ENCODE data around the gene LMAN1L.
"Not testable (repeated sequence)": the region's sequence is repeated elsewhere in the genome, so short reads cannot be mapped to it uniquely, and the experiment has no call there.

The LMAN1L gene

DNA sequence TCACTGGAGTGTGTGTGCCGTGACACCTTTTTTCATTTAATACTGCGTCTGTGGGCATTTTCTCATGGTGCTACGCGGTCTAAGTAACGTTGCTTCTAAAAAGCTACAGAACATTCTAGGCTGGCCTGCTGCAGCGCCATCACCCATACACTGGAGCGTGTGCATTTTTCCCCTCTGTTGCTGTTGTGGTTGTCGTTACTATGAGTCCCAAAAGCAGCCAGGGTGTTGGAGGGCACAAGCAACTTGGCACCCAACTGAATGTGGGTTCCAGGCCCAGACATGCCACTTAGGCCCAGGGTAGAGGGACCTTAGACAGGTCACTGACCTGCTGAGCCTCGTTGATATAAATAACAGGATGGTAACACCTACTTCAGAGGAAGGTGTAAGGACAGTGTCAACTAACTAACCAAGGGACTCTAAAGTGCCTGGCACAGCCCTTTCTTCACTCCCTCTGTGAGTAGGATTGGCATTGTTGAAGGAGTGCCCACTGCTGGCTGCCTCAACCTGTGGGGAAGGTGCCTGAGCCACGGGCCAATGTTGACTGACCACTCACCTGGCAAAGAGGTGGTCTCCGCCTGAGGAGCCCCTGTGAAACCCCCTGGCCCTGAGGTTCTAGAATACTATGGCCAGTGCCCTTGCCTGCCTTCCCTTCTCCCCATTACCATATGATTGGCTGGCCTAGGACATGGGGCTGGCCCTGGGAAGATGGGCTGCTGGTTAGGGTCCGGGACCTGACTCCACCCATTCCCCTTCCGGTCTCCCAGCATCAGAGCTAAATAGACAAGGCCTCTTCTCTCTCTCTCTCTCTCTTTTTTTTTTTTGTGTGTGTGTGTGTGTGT lies 27.2 kb upstream of the LMAN1L start:
- DNase-seq (ENCODE audit: low read depth, low spot score), result no peak
- TF ChIP-seq FOXP2 (optimal IDR thresholded peaks at IDR 0.05; ENCODE audit: control extremely low read depth, extremely low read length, insufficient read depth), result no peak
- no peak for TF ChIP-seq POLR2AphosphoS5 (IDR thresholded peaks at IDR 0.05; ENCODE audit: borderline replicate concordance, low read depth, low read length)
- no peak for TF ChIP-seq EZH2 (IDR thresholded peaks at IDR 0.05)
- Histone ChIP-seq H3K36me3 (ENCODE audit: insufficient read depth, low read length) (no peaks in the 10 kb centered on the region), H3K9ac (ENCODE audit: insufficient read length) (no peak overlapping the region), H3K9me3 (ENCODE audit: low read depth, low read length) (no peaks in the 10 kb centered on the region), H3K27ac (0 out of 2 replicates have a peak overlapping the region, but pooled peaks have one; percentile 50), H3K4me3 (no peak overlapping the region)

DNA sequence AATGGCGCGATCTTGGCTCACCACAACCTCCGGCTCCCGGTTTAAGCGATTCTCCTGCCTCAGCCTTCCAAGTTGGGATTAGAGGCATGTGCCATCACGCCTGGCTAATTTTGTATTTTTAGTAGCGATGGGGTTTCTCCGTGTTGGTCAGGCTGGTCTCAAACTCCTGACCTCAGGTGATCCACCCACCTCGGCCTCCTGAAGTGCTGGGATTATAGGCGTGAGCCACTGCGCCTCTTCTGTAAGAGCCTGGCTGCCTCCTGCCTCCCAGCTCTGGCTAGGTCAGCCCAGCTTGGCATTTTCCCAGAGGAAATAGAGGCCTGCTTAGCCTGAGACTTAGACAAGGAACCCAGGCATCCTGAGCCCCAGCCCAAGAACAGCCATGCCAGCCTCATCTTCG lies 26.6 kb upstream of the LMAN1L start:
- H3K9me3 ChIP-seq (ENCODE audit: low read depth, low read length); DNase-seq (ENCODE audit: low read depth, low spot score); H3K36me3 ChIP-seq (ENCODE audit: insufficient read depth, low read length); H3K4me3 ChIP-seq; H3K9ac ChIP-seq (ENCODE audit: insufficient read length); H3K27ac ChIP-seq: not testable (repeated sequence)

DNA sequence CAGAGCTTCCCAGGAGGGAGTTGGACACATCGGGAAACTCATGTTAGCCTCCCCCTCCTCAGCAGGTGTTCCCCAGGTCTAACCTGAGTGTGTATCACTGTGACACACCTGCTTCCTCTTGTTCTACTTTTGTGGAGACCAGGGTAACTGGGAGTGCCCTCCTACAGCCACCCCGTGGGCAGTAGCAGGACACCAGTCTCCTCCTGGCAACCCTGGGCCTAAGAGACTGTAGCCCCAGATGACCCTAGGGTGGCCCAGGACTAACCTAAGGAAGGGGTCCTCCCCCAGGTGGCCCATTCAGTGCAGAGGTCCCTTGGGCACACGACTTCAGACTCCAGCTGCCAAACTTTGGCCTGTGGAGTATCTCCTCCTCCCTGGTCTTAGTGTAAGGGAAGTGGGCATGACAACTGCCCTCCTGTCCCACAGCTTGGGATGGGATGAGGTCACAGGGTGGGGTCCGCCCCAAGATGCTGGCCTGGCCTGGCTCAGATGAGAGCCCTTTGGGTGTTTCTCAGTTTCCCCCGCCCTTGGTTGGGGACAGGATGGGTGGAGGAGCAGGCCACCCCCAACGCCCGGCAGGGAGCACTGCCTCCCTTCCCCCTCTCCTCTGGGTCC lies 26.0 kb upstream of the LMAN1L start:
- Histone ChIP-seq H3K4me3 (no peak overlapping the region), H3K36me3 (ENCODE audit: insufficient read depth, low read length) (no peaks in the 10 kb centered on the region), H3K27ac (no peak overlapping the region), H3K9me3 (ENCODE audit: low read depth, low read length) (no peaks in the 10 kb centered on the region), H3K9ac (ENCODE audit: insufficient read length) (no peak overlapping the region)
- no peak for DNase-seq (ENCODE audit: low read depth, low spot score)
- TF ChIP-seq POLR2AphosphoS5 (IDR thresholded peaks at IDR 0.05; ENCODE audit: borderline replicate concordance, low read depth, low read length), result no peak
- TF ChIP-seq EZH2 (IDR thresholded peaks at IDR 0.05), result no peak
- TF ChIP-seq FOXP2 (optimal IDR thresholded peaks at IDR 0.05; ENCODE audit: control extremely low read depth, extremely low read length, insufficient read depth), result no peak

DNA sequence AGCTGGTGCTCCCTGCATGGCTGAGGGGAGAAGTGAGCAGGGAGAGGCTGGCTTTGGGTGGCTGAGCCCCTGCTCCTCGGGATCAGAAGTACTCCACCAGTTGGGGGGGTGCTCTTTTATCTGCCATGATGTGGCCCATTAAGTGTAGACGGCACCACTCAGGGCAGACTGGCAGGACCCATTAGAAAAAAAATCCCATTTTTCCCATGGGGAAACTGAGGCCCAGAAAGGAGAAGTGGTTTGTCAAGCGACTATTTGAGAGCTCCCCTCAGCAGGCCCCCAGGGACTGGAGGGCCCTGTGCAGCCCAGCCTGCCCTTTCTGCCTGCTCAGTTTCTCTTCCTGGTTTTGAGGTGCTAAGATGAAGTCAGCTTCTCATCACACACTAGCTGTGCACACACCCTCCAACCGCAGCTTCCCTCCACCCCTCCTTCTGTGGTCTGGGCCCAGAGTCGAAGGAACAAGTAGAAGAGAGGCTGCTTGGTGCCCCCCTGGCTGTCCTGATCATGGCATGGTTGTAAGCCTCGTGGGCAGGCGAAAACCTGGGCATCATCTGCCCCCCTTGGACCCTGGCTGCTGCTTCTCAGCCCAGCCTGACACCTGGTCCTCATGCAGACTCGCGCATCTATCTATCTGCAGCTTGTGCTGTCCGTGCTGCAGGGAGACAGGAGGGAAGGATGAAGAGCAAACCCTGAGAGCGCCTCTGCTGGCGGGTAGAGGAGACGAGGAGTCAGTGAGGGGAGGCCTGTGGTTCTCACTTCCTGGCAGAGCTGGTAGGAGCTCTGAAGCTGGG lies 25.2 kb upstream of the LMAN1L start:
- TF ChIP-seq EZH2 (IDR thresholded peaks at IDR 0.05), result no peak
- no peak for TF ChIP-seq POLR2AphosphoS5 (IDR thresholded peaks at IDR 0.05; ENCODE audit: borderline replicate concordance, low read depth, low read length)
- TF ChIP-seq FOXP2 (optimal IDR thresholded peaks at IDR 0.05; ENCODE audit: control extremely low read depth, extremely low read length, insufficient read depth), result no peak
- Histone ChIP-seq H3K9me3 (ENCODE audit: low read depth, low read length) (no peaks in the 10 kb centered on the region), H3K27ac (peak overlapping the region; percentile 26; the same call in 1 of the 2 replicates), H3K4me3 (no peak overlapping the region), H3K9ac (ENCODE audit: insufficient read length) (no peak overlapping the region), H3K36me3 (ENCODE audit: insufficient read depth, low read length) (no peaks in the 10 kb centered on the region)
- no peak for DNase-seq (ENCODE audit: low read depth, low spot score)

DNA sequence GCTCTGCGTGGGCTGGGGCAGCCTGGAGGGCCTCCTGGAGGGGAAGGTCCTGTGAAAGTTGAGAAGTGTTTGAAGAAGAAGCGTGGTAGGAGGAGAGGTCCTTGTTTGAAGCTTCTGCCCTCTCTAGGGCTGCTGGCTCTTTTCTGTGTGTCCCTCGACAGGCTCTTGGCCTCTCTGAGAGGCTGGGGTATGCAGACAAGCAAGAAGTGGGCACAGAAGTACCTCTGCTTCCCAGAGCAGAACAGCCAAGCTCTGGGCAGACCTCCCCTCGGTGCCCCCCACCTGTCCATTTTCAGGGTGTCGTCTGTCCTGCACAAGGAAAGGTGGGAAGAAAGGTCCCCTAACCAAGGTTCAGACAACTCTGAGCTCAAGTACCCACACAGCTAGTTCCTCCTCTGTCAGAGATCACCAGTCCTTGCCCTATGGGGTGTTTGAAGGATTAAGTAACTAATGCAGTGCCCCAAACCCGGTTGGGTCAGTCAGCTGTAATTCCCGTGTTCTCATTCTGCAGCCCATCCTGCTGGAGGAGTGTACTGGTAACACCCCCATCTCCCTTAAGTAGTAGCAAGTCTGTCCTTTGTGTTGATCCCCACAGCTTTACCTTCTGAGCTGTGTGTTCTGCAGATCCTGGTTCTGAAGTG lies 24.5 kb upstream of the LMAN1L start:
- TF ChIP-seq POLR2AphosphoS5 (IDR thresholded peaks at IDR 0.05; ENCODE audit: borderline replicate concordance, low read depth, low read length) (no peak), FOXP2 (optimal IDR thresholded peaks at IDR 0.05; ENCODE audit: control extremely low read depth, extremely low read length, insufficient read depth) (no peak), EZH2 (IDR thresholded peaks at IDR 0.05) (no peak)
- Histone ChIP-seq H3K27ac (peak overlapping the region; percentile 26), H3K36me3 (ENCODE audit: insufficient read depth, low read length) (no peaks in the 10 kb centered on the region), H3K4me3 (peak overlapping the region; percentile 57), H3K9ac (ENCODE audit: insufficient read length) (no peak overlapping the region), H3K9me3 (ENCODE audit: low read depth, low read length) (no peaks in the 10 kb centered on the region)
- DNase-seq (ENCODE audit: low read depth, low spot score), result no peak

DNA sequence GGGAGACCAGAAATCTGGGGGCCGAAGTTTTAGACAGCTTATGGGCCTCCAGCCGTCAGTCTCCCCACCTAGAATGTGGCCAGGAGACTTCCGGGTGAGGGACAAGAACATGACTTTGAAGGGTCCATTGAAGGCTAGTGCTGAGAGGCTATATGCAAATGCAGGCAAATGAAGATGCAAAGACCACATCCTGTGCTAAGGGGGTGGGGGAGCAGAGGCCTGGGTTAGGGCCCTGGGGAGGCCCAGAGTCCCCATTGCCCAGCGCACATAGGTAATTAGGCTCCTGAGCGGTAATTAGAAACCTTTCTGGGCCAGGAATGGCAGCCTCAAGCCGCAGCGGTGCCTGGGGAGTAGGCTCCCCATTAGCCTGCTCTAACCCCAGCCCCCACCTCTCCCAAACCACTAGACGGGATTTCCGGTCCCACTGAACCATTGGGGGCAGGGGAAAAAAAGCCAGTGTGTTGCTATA lies 23.9 kb upstream of the LMAN1L start:
- DNase-seq (ENCODE audit: low read depth, low spot score), result no peak
- no peaks in the 10 kb centered on the region for H3K36me3 ChIP-seq (ENCODE audit: insufficient read depth, low read length)
- peak overlapping the region; percentile 57 for H3K4me3 ChIP-seq
- peak overlapping the region; percentile 26; the same call in 1 of the 2 replicates for H3K27ac ChIP-seq
- no peak overlapping the region for H3K9ac ChIP-seq (ENCODE audit: insufficient read length)
- no peaks in the 10 kb centered on the region for H3K9me3 ChIP-seq (ENCODE audit: low read depth, low read length)
- TF ChIP-seq POLR2AphosphoS5 (IDR thresholded peaks at IDR 0.05; ENCODE audit: borderline replicate concordance, low read depth, low read length) (peak; percentile 20; the same call in 1 of the 2 replicates), FOXP2 (optimal IDR thresholded peaks at IDR 0.05; ENCODE audit: control extremely low read depth, extremely low read length, insufficient read depth) (peak; percentile 52), EZH2 (IDR thresholded peaks at IDR 0.05) (no peak)

DNA sequence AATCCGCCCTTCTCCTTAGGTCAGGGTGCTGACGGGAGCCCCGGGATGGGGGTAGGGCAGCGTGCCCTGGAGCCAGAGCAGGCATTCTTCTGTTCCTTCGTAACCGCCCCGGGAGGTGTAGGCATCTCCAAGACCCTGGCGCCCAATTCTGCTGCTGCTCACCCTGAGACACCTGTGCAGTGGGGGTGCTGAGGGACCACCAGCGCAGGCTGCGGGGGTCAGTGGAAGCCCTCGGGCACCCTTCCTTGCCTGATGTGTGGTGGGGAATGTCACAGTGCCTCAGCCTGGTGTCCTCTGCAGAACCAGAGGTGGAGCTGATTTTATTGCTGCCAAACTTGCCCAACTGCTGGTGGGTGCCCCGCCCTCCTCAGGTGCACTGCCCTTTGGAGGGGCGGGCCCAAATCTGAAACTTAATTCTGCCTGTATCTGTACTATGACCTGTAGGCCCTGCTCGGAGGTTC lies 23.4 kb upstream of the LMAN1L start:
- Histone ChIP-seq H3K9me3 (ENCODE audit: low read depth, low read length) (no peaks in the 10 kb centered on the region), H3K36me3 (ENCODE audit: insufficient read depth, low read length) (no peaks in the 10 kb centered on the region), H3K27ac (0 out of 2 replicates have a peak overlapping the region, but pooled peaks have one; percentile 25), H3K4me3 (peak overlapping the region; percentile 57), H3K9ac (ENCODE audit: insufficient read length) (no peak overlapping the region)
- no peak for DNase-seq (ENCODE audit: low read depth, low spot score)
- no peak for TF ChIP-seq FOXP2 (optimal IDR thresholded peaks at IDR 0.05; ENCODE audit: control extremely low read depth, extremely low read length, insufficient read depth)
- no peak for TF ChIP-seq POLR2AphosphoS5 (IDR thresholded peaks at IDR 0.05; ENCODE audit: borderline replicate concordance, low read depth, low read length)
- TF ChIP-seq EZH2 (IDR thresholded peaks at IDR 0.05), result no peak

All from SK-N-MC (cell line).